Activated T-helper 1 cell treated with anti-CD3 and anti-CD28 coated beads, Interleukin-2, amount 50 U/mL, for 16 hours (primary cell): ENCODE results near the gene TMCC3.
"Not testable (repeated sequence)": the region's sequence is repeated elsewhere in the genome, so short reads cannot be mapped to it uniquely, and the experiment has no call there.

ENCODE experiments used
- DNase-seq, 2 donors: peaks; one replicate each; pipeline ENCODE4 v3.0.0-alpha.2; 2020; ENCODE audit warnings: low read depth in 1 of 2, low spot score in 1 of 2

TMCC3 gene

GRCh38 chr12:94637390-94638113, 12.8 kb downstream of the TMCC3 start:
- DNase-seq: no peak

GRCh38 chr12:94636462-94637085, 13.8 kb downstream of the TMCC3 start:
- no peak for DNase-seq

- DNase-seq: no peak
These were observed 15.6 kb downstream of the TMCC3 start for GRCh38 chr12:94634717-94635116.

GRCh38 chr12:94633401-94633800, 17.0 kb downstream of the TMCC3 start:
- DNase-seq: no peak

GRCh38 chr12:94631058-94631457, 19.3 kb downstream of the TMCC3 start:
- no peak for DNase-seq

GRCh38 chr12:94628819-94629472, 21.4 kb downstream of the TMCC3 start:
- no peak for DNase-seq

- no peak for DNase-seq
These were observed 22.0 kb downstream of the TMCC3 start for GRCh38 chr12:94628369-94628768.

GRCh38 chr12:94625531-94625930, 24.8 kb downstream of the TMCC3 start:
- DNase-seq: no peak

- DNase-seq: no peak
These were observed 27.0 kb downstream of the TMCC3 start for GRCh38 chr12:94623161-94623920.

GRCh38 chr12:94622475-94622874, 27.9 kb downstream of the TMCC3 start:
- no peak for DNase-seq

- DNase-seq: no peak
These were observed 28.5 kb downstream of the TMCC3 start for GRCh38 chr12:94621662-94622359.

GRCh38 chr12:94620621-94621020, 29.7 kb downstream of the TMCC3 start:
- DNase-seq: no peak

- no peak for DNase-seq
These were observed 31.2 kb downstream of the TMCC3 start for GRCh38 chr12:94618995-94619695.

- no peak for DNase-seq
These were observed 33.3 kb downstream of the TMCC3 start for GRCh38 chr12:94617101-94617500.

GRCh38 chr12:94616203-94616729, 34.1 kb downstream of the TMCC3 start:
- DNase-seq: no peak

GRCh38 chr12:94615260-94616181, 34.8 kb downstream of the TMCC3 start:
- DNase-seq: no peak

GRCh38 chr12:94614288-94614721, 36.1 kb downstream of the TMCC3 start:
- no peak for DNase-seq

- DNase-seq: no peak
These were observed 40.4 kb downstream of the TMCC3 start for GRCh38 chr12:94609917-94610443.

- DNase-seq: not testable (repeated sequence)
These were observed 43.5 kb downstream of the TMCC3 start for GRCh38 chr12:94606810-94607209.
